Heart right ventricle (tissue), 16 donors: ENCODE results near the gene FHAD1. TPM values are rescaled to one million over a fixed set of nuclear protein-coding genes. Genes with fewer than 3 reads are reported as not detected.

Experiments used
- ATAC-seq, 8 donors: fragments of 200-7000 bp; cut with Tn5 transposase; one replicate each; pipeline ENCODE4 v1.9.1; 2020; ENCODE audit warnings: mild to moderate bottlenecking in 8 of 8, moderate library complexity in 8 of 8, moderate number of reproducible peaks in 1 of 8
- DNase-seq, 2 donors: peaks; one replicate each; pipeline ENCODE4 v3.0.0-alpha.2; 2020
- H3K27ac ChIP-seq, 10 donors: fragments of 200-600 bp; sonication (generic) in 2 of 10; one replicate each; pipeline versions ENCODE4 v1.5.0 to v1.8.0; 2020 to 2022; ENCODE audit warnings: mild to moderate bottlenecking in 3 of 10
- H3K27me3 ChIP-seq, 7 donors: fragments of 200-600 bp; one replicate each; pipeline ENCODE4 v1.8.0; 2021 to 2022; ENCODE audit warnings: mild to moderate bottlenecking in 2 of 7
- H3K36me3 ChIP-seq, 9 donors: fragments of 200-600 bp; sonication (generic) in 1 of 9; one replicate each; pipeline versions ENCODE4 v1.5.0 to v1.8.0; 2020 to 2022; ENCODE audit warnings: mild to moderate bottlenecking in 2 of 9
- H3K4me1 ChIP-seq, 9 donors: fragments of 200-600 bp; sonication (generic) in 1 of 9; one replicate each; pipeline versions ENCODE4 v1.5.0 to v1.8.0; 2020 to 2022; ENCODE audit warnings: mild to moderate bottlenecking in 4 of 9
- H3K4me3 ChIP-seq, 10 donors: fragments of 200-600 bp; sonication (generic) in 2 of 10; one replicate each; pipeline versions ENCODE4 v1.5.0 to v1.8.0; 2020 to 2022; ENCODE audit warnings: mild to moderate bottlenecking in 7 of 10, moderate library complexity in 2 of 10
- H3K9me3 ChIP-seq, 11 donors: fragments of 200-600 bp in 10 of 11; sonication (generic) in 2 of 11; one replicate each; pipeline versions ENCODE4 v1.5.0 to v1.8.0; 2013 to 2022; ENCODE audit warnings: mild to moderate bottlenecking in 2 of 11, control low read depth in 1 of 11, moderate library complexity in 1 of 11
- WGBS, 2 donors: extraction: QIAGEN DNeasy Blood & Tissue Kit; methylation state at CpG; one replicate each; pipeline ENCODE4 v1.1.7; 2013; ENCODE audit warnings: inconsistent platforms in 1 of 2; 5-methylcytosine and 5-hydroxymethylcytosine counted together
- intact Hi-C, 10 donors: fragments of 100-400 bp; cut with DNase I; formaldehyde crosslinking; loops; one replicate each; pipeline versions ENCODE4 v1.11.1 to v1.14.2; 2022
- long read RNA-seq, 3 donors: library from polyadenylated mRNA; unstranded; transcript quantifications; one replicate each; pipeline ENCODE4 v2.0.0, GENCODE V29; 2020 to 2021
- polyA plus RNA-seq, 2 donors: library from polyadenylated mRNA; stranded (reverse); fragments of 200-250 nt; gene quantifications; one replicate each; pipeline ENCODE4 v1.2.3, GENCODE V29; 2013
- total RNA-seq, 10 donors: library from RNA; stranded (reverse); fragmentation: NEBNext Ultra II Directional in 3 of 10; extraction: Animal tissue kit (Norgen Biotek cat#: 25700) in 3 of 10; gene quantifications; one replicate each; pipeline versions ENCODE4 v1.2.1 to v1.2.4, GENCODE V29; 2021 to 2023
- TF ChIP-seq, protein P1 (sequence below), 9 donors: fragments of 200-600 bp; sonication (generic) in 2 of 9; IDR thresholded peaks; one replicate each; pipeline versions ENCODE4 v1.5.0 to v1.8.0; 2021 to 2022; ENCODE audit warnings: antibody characterized with exemption in 9 of 9, mild to moderate bottlenecking in 5 of 9, moderate library complexity in 1 of 9
- donor health status: Arrhythmogenic right ventricular cardiomyopathy.
- donor health status: ischemic (EF 13 %, LVEDD 7.1; RV severe dilation, severe dysfunction).
- donor health status: healthy with polysubstance abuse.
- donor health status: DM: no; HTN: yes; CAD: no.
- donor health status: DM: no; HTN: no; CAD: no.
- donor health status: ischemic (EF 25% LVEDD 6.9; RV normal size, moderate dysfunction).
- donor health status: ischemic (EF 25% LVEDD 5.7; RV mildly dilated, moderate dysfunction).
- donor health status: healthy.
- donor health status: DM: yes; HTN: yes; CAD: no.
- donor health status: Ischemic cardiomyopathy.
- donor health status: ischemic (EF 35%, LVEDD 5.7; RV mildly dilated, moderate dysfunction).
- donor health status: nonischemic (EF 11% LVEDD 7.7; RV severe dilation, severe dysfunction).
- donor health status: DM: yes; HTN: yes; CAD: no.
- donor health status: PGD.
- donor health status: ischemic (EF 29% LVEDD 5.4; RV normal size, mild dysfunction).
- donor health status: nonischemic (EF 23%, LVEDD 6.1; RV moderate dilation, normal function).

FHAD1 gene
- total RNA-seq: 1 to 10 TPM in 1 of 10 donors, under 1 TPM in 4, not detected in 5; 0.12 to 1.0 (median 0.30) TPM
- polyA plus RNA-seq: under 1 TPM; 0.06 to 0.07 TPM
- long read RNA-seq, donor 1: 0 reads
- long read RNA-seq, donor 2, partial matches to known transcripts: 0 of 1 reads
- long read RNA-seq, donor 2, other reads (novel, unspliced or antisense): 1 of 1 reads
- long read RNA-seq, donor 3: 0 reads

DNA sequence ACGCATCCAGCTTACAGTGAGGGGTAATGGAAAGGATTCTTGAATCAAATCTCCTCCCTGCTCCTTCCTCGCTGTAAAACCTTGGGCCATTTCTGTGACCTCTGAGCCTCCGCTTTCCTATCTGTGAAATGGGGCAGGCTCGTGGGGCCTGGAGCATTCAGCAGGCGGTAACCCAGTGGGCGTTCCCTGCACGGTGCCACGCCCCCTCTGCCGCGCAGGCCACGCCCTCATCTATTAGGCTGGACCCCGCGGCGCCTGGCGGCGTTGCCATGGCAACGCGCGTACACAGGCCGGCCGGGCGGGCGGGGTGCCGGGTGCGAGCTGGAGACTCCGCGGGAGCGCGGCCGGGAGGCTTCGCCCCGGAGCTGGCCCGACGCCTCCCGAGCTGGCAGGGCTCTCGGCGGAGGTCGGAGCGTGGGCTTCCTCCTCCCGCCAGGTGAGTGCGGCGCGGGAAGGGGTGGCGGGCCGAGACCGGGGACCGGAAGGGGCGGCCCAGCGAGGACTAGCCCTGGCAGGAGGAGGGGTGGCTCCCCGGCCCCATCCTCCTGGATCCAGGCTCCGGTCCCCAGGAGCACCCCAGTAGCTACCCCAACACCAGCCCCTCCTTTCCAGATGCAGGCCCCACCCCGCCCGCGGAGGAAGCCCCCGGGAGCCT, at the start of gene FHAD1:
TSS of gene FHAD1 (plus strand) at position 264 of the 655 bp plus-strand sequence. CDS start 4,562 bp downstream, outside the sequence.
- Histone ChIP-seq H3K4me3 (peak within 1 kb of the TSS; percentile 3 to 57 (median 44)), H3K4me1 (peaks cover 0 to 40% (median 9%) of the 10 kb centered on the region in 9 donors), H3K27ac (peak within 1 kb of the TSS in 1 of 10 donors; percentile 47), H3K27me3 (peaks cover 0 to 45% (median 32%) of the 10 kb centered on the region in 7 donors), H3K36me3 (no peaks in the 10 kb centered on the region), H3K9me3 (no peaks in the 10 kb centered on the region)
- intact Hi-C loops: no loop called here
- TF ChIP-seq, protein P1, sequence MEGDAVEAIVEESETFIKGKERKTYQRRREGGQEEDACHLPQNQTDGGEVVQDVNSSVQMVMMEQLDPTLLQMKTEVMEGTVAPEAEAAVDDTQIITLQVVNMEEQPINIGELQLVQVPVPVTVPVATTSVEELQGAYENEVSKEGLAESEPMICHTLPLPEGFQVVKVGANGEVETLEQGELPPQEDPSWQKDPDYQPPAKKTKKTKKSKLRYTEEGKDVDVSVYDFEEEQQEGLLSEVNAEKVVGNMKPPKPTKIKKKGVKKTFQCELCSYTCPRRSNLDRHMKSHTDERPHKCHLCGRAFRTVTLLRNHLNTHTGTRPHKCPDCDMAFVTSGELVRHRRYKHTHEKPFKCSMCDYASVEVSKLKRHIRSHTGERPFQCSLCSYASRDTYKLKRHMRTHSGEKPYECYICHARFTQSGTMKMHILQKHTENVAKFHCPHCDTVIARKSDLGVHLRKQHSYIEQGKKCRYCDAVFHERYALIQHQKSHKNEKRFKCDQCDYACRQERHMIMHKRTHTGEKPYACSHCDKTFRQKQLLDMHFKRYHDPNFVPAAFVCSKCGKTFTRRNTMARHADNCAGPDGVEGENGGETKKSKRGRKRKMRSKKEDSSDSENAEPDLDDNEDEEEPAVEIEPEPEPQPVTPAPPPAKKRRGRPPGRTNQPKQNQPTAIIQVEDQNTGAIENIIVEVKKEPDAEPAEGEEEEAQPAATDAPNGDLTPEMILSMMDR (IDR thresholded peaks at IDR 0.05): no peak
- WGBS, 2 donors: 7% methylated on average over 46 to 54 of the region's 55 CpGs
- ATAC-seq (peak; percentile 41 to 83 (median 61)), DNase-seq (peak in 1 of 2 donors; percentile 55)

- DNase-seq: no peak
- TF ChIP-seq, protein P1 (IDR thresholded peaks at IDR 0.05): no peak
- 86 to 89% methylated on average over 12 of the region's 12 CpGs for WGBS, 2 donors
These were observed 49.2 kb upstream of the FHAD1 start for GRCh38 chr1:15197591-15198447.

GRCh38 chr1:15198684-15199083, 48.3 kb upstream of the FHAD1 start:
- Histone ChIP-seq H3K36me3 (no peaks in the 10 kb centered on the region), H3K27ac (no peak overlapping the region), H3K27me3 (no peaks in the 10 kb centered on the region), H3K9me3 (no peaks in the 10 kb centered on the region), H3K4me1 (peaks cover 0 to 15% (median 0%) of the 10 kb centered on the region in 9 donors), H3K4me3 (no peak overlapping the region)
- ATAC-seq (no peak), DNase-seq (no peak)
- TF ChIP-seq, protein P1 (IDR thresholded peaks at IDR 0.05): no peak
- 86 to 89% methylated on average over 8 of the region's 8 CpGs for WGBS, 2 donors
- intact Hi-C loops: no loop called here

More at GRCh38 chr1:15197591-15198447, 49.2 kb upstream of the FHAD1 start:
- Histone ChIP-seq H3K9me3 (no peaks in the 10 kb centered on the region), H3K4me1 (peaks cover 0 to 15% (median 0%) of the 10 kb centered on the region in 9 donors), H3K4me3 (no peak overlapping the region), H3K27me3 (no peaks in the 10 kb centered on the region), H3K36me3 (no peaks in the 10 kb centered on the region), H3K27ac (no peak overlapping the region)
- intact Hi-C loops: loop anchor here in 1 of 10 donors (2.0 kb wide), 1 partner anchor 37 kb away; no protein-coding TSS in a partner anchor
- ATAC-seq: no peak

DNA sequence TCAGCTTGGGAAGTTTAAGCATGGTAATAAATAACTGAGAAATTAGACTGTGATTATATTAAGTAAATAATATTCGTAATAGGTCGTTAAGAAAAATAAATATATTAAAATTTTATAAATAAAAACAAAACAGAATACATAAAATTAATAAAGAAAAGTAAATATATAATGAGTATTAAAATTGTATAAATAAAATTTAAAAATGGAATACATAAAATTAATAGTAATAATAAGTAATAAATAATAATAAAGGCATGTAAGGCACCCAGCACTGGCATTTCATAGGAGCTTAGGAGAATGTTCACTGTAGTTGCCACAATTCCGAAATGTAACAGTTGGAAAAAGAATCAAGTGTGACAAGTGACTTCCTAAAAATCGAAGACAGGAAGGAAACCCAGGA, 45.8 kb upstream of the FHAD1 start:
- peaks cover 0 to 15% (median 0%) of the 10 kb centered on the region in 9 donors for H3K4me1 ChIP-seq
- DNase-seq (no peak), ATAC-seq (peak in 1 of 8 donors; percentile 17)
- WGBS, 2 donors: 67 to 70% methylated on average over 4 of the region's 4 CpGs
- intact Hi-C loops: no loop called here
- no peaks in the 10 kb centered on the region for H3K9me3 ChIP-seq
- no peaks in the 10 kb centered on the region for H3K27me3 ChIP-seq
- no peaks in the 10 kb centered on the region for H3K36me3 ChIP-seq
- TF ChIP-seq, protein P1 (IDR thresholded peaks at IDR 0.05): no peak
- H3K27ac ChIP-seq: peak overlapping the region in 2 of 10 donors; percentile 6 to 7
- no peak overlapping the region for H3K4me3 ChIP-seq
